ENCODE data around the gene IAH1.

DNA sequence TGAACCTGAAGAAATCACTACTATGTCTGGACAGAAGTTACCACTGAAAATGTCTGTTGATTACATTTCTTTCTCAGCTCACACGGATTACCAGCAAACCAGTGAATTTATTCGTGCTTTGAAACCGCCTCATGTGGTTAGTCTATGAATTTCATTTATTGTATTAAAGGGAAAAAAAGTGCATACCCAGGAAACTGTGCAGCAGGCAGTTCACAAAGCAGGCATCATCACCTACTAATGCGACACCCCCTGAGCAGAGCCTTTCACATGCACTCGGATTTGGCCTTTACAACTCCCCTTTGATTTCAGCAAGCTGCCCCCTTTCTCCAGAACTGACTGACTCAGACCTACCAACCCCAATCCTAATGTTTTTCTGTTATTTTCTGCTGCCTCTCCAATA lies 30.8 kb upstream of the IAH1 start:
- TF ChIP-seq, protein P1, sequence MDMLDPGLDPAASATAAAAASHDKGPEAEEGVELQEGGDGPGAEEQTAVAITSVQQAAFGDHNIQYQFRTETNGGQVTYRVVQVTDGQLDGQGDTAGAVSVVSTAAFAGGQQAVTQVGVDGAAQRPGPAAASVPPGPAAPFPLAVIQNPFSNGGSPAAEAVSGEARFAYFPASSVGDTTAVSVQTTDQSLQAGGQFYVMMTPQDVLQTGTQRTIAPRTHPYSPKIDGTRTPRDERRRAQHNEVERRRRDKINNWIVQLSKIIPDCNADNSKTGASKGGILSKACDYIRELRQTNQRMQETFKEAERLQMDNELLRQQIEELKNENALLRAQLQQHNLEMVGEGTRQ (IDR thresholded peaks at IDR 0.05): no peak
- TF ChIP-seq CBX8 (IDR thresholded peaks at IDR 0.05) (no peak), POLR2A (IDR thresholded peaks at IDR 0.05; ENCODE audit: low read length) (no peak), RAD21 (conservative IDR thresholded peaks at IDR 0.05 in 1 of 2, IDR thresholded peaks at IDR 0.05 in 1 of 2) (no peak), JUN (IDR thresholded peaks at IDR 0.05) (no peak), HOXA7 (CRISPR knock-in tag; IDR thresholded peaks at IDR 0.05) (no peak), ZFP36 (IDR thresholded peaks at IDR 0.05; ENCODE audit: borderline replicate concordance, partially characterized antibody) (no peak)
- TF ChIP-seq, protein P2, sequence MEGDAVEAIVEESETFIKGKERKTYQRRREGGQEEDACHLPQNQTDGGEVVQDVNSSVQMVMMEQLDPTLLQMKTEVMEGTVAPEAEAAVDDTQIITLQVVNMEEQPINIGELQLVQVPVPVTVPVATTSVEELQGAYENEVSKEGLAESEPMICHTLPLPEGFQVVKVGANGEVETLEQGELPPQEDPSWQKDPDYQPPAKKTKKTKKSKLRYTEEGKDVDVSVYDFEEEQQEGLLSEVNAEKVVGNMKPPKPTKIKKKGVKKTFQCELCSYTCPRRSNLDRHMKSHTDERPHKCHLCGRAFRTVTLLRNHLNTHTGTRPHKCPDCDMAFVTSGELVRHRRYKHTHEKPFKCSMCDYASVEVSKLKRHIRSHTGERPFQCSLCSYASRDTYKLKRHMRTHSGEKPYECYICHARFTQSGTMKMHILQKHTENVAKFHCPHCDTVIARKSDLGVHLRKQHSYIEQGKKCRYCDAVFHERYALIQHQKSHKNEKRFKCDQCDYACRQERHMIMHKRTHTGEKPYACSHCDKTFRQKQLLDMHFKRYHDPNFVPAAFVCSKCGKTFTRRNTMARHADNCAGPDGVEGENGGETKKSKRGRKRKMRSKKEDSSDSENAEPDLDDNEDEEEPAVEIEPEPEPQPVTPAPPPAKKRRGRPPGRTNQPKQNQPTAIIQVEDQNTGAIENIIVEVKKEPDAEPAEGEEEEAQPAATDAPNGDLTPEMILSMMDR (IDR thresholded peaks at IDR 0.05): no peak
- TF ChIP-seq, protein P3, sequence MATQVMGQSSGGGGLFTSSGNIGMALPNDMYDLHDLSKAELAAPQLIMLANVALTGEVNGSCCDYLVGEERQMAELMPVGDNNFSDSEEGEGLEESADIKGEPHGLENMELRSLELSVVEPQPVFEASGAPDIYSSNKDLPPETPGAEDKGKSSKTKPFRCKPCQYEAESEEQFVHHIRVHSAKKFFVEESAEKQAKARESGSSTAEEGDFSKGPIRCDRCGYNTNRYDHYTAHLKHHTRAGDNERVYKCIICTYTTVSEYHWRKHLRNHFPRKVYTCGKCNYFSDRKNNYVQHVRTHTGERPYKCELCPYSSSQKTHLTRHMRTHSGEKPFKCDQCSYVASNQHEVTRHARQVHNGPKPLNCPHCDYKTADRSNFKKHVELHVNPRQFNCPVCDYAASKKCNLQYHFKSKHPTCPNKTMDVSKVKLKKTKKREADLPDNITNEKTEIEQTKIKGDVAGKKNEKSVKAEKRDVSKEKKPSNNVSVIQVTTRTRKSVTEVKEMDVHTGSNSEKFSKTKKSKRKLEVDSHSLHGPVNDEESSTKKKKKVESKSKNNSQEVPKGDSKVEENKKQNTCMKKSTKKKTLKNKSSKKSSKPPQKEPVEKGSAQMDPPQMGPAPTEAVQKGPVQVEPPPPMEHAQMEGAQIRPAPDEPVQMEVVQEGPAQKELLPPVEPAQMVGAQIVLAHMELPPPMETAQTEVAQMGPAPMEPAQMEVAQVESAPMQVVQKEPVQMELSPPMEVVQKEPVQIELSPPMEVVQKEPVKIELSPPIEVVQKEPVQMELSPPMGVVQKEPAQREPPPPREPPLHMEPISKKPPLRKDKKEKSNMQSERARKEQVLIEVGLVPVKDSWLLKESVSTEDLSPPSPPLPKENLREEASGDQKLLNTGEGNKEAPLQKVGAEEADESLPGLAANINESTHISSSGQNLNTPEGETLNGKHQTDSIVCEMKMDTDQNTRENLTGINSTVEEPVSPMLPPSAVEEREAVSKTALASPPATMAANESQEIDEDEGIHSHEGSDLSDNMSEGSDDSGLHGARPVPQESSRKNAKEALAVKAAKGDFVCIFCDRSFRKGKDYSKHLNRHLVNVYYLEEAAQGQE (IDR thresholded peaks at IDR 0.05): no peak
- TF ChIP-seq, protein P4, sequence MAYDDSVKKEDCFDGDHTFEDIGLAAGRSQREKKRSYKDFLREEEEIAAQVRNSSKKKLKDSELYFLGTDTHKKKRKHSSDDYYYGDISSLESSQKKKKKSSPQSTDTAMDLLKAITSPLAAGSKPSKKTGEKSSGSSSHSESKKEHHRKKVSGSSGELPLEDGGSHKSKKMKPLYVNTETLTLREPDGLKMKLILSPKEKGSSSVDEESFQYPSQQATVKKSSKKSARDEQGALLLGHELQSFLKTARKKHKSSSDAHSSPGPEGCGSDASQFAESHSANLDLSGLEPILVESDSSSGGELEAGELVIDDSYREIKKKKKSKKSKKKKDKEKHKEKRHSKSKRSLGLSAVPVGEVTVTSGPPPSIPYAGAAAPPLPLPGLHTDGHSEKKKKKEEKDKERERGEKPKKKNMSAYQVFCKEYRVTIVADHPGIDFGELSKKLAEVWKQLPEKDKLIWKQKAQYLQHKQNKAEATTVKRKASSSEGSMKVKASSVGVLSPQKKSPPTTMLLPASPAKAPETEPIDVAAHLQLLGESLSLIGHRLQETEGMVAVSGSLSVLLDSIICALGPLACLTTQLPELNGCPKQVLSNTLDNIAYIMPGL (CRISPR knock-in tag; IDR thresholded peaks at IDR 0.05; ENCODE audit: borderline replicate concordance): no peak
